SK-N-SH treated with all-trans-retinoic acid at 6 μM for 48 hours (cell line): ENCODE results near the gene SCN2B.

Experiments
- ATAC-seq: fragments of 200-7000 bp; cut with Tn5 transposase; 3 replicates; pipeline ENCODE4 v1.9.1; 2020; ENCODE audit warnings: mild to moderate bottlenecking, moderate library complexity
- ARNTL ChIP-seq: fragments of 450-650 bp; formaldehyde crosslinking; IDR thresholded peaks from 2 replicates; pipeline ENCODE4 v1.5.0; 2020; ENCODE audit warnings: low read depth, mild to moderate bottlenecking, moderate library complexity, borderline replicate concordance
- BACH2 ChIP-seq: fragments of 250-450 bp; sonication (Bioruptor Pico); IDR thresholded peaks from 2 replicates; pipeline ENCODE4 v1.9.0; 2021; ENCODE audit warnings: mild to moderate bottlenecking, borderline replicate concordance
- CREB5 ChIP-seq: fragments of 250-450 bp; sonication (Bioruptor Pico); IDR thresholded peaks from 2 replicates; pipeline ENCODE4 v1.5.1; 2020; ENCODE audit warnings: low read depth, mild to moderate bottlenecking, moderate library complexity
- CSDC2 ChIP-seq: fragments of 250-450 bp; sonication (Bioruptor Pico); IDR thresholded peaks from 2 replicates; pipeline ENCODE4 v1.5.0; 2020; ENCODE audit warnings: mild to moderate bottlenecking, moderate library complexity
- CSRNP3 ChIP-seq: fragments of 250-450 bp; sonication (Bioruptor Pico); IDR thresholded peaks from 2 replicates; pipeline ENCODE4 v1.5.1; 2021; ENCODE audit warnings: mild to moderate bottlenecking, moderate library complexity
- ESRRG ChIP-seq: fragments of 250-450 bp; sonication (Bioruptor Pico); IDR thresholded peaks from 2 replicates; pipeline ENCODE4 v1.6.1; 2021; ENCODE audit warnings: mild to moderate bottlenecking
- GLIS3 ChIP-seq: fragments of 250-450 bp; sonication (Bioruptor Pico); IDR thresholded peaks from 2 replicates; pipeline ENCODE4 v1.5.0; 2020; ENCODE audit warnings: mild to moderate bottlenecking, moderate library complexity
- OSR1 ChIP-seq: fragments of 250-450 bp; sonication (Bioruptor Pico); IDR thresholded peaks from 2 replicates; pipeline ENCODE4 v1.8.0; 2022; ENCODE audit warnings: moderate library complexity, mild to moderate bottlenecking, inconsistent platforms
- PPARA ChIP-seq: fragments of 250-450 bp; sonication (Bioruptor Pico); IDR thresholded peaks from 2 replicates; pipeline ENCODE4 v1.5.0; 2020; ENCODE audit warnings: mild to moderate bottlenecking, borderline replicate concordance
- RARB ChIP-seq: fragments of 250-450 bp; sonication (Bioruptor Pico); IDR thresholded peaks from 2 replicates; pipeline ENCODE4 v1.8.0; 2021; ENCODE audit warnings: mild to moderate bottlenecking, moderate library complexity
- TCF4 ChIP-seq: fragments of 250-450 bp; sonication (Bioruptor Pico); IDR thresholded peaks from 2 replicates; pipeline ENCODE4 v1.8.0; 2021; ENCODE audit warnings: mild to moderate bottlenecking, moderate library complexity, borderline replicate concordance
- TOX ChIP-seq: fragments of 250-450 bp; sonication (Bioruptor Pico); IDR thresholded peaks from 2 replicates; pipeline ENCODE4 v1.8.0; 2021; ENCODE audit warnings: mild to moderate bottlenecking, moderate library complexity, borderline replicate concordance
- TSHZ2 ChIP-seq: fragments of 250-450 bp; sonication (Bioruptor Pico); IDR thresholded peaks from 2 replicates; pipeline ENCODE4 v1.5.0; 2020; ENCODE audit warnings: mild to moderate bottlenecking, moderate library complexity
- ZC3H10 ChIP-seq: fragments of 250-450 bp; sonication (Bioruptor Pico); IDR thresholded peaks from 2 replicates; pipeline ENCODE4 v1.5.1; 2021; ENCODE audit warnings: mild to moderate bottlenecking, moderate library complexity
- ZFP3 ChIP-seq: fragments of 250-450 bp; sonication (Bioruptor Pico); IDR thresholded peaks from 2 replicates; pipeline ENCODE4 v1.5.0; 2020; ENCODE audit warnings: mild to moderate bottlenecking, moderate library complexity
- ZFP30 ChIP-seq: fragments of 450-650 bp; formaldehyde crosslinking; IDR thresholded peaks from 2 replicates; pipeline ENCODE4 v1.5.0; 2022; ENCODE audit warnings: mild to moderate bottlenecking, moderate library complexity
- ZNF565 ChIP-seq: fragments of 450-650 bp; formaldehyde crosslinking; conservative IDR thresholded peaks from 2 replicates; pipeline ENCODE4 v1.5.0; 2020; ENCODE audit warnings: low read depth, mild to moderate bottlenecking, moderate library complexity
- ZNF70 ChIP-seq: fragments of 450-650 bp; formaldehyde crosslinking; IDR thresholded peaks from 2 replicates; pipeline ENCODE4 v1.5.0; 2020; ENCODE audit warnings: mild to moderate bottlenecking, moderate library complexity
- ZNF8 ChIP-seq: fragments of 450-650 bp; formaldehyde crosslinking; IDR thresholded peaks from 2 replicates; pipeline ENCODE4 v1.5.0; 2020; ENCODE audit warnings: mild to moderate bottlenecking, moderate library complexity
- TF ChIP-seq, protein P1 (sequence below): fragments of 250-450 bp; sonication (Bioruptor Pico); IDR thresholded peaks from 2 replicates; pipeline ENCODE4 v1.8.0; 2021; ENCODE audit warnings: low read depth, mild to moderate bottlenecking, moderate library complexity, borderline replicate concordance

Gene SCN2B

DNA sequence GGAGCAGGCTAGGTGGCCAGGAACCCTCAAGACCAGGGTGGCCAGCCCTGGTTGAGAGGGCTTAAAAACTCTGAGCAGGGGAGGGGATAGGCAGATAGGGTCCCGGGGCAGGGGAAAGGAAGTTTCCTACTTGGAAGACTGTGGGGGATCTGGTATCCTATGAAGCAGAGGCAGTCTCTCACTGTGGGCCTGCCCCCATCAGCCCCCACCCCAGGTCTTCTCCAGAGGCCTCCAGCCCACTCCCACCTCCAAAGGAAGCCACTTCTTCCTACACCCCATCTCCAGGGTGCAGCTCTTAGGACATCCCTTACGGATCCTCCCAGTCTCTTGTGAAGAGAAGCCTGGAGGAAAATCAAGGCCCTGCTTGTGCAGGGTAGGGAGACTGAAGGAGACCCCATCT, 40.1 kb downstream of the SCN2B start:
- no peak for TF ChIP-seq ZFP3
- TF ChIP-seq, protein P1, sequence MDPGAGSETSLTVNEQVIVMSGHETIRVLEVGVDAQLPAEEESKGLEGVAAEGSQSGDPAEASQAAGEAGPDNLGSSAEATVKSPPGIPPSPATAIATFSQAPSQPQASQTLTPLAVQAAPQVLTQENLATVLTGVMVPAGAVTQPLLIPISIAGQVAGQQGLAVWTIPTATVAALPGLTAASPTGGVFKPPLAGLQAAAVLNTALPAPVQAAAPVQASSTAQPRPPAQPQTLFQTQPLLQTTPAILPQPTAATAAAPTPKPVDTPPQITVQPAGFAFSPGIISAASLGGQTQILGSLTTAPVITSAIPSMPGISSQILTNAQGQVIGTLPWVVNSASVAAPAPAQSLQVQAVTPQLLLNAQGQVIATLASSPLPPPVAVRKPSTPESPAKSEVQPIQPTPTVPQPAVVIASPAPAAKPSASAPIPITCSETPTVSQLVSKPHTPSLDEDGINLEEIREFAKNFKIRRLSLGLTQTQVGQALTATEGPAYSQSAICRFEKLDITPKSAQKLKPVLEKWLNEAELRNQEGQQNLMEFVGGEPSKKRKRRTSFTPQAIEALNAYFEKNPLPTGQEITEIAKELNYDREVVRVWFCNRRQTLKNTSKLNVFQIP (CRISPR knock-in tag): no peak
- TF ChIP-seq BACH2 (CRISPR knock-in tag): no peak
- no peak for TF ChIP-seq ZFP30 (CRISPR knock-in tag)
- TF ChIP-seq CREB5 (CRISPR knock-in tag): no peak
- TF ChIP-seq TOX (CRISPR knock-in tag): no peak
- TF ChIP-seq ESRRG (CRISPR knock-in tag): no peak
- no peak for TF ChIP-seq OSR1
- TF ChIP-seq CSRNP3 (CRISPR knock-in tag): no peak
- TF ChIP-seq TSHZ2 (CRISPR knock-in tag): no peak
- TF ChIP-seq ZNF8 (CRISPR knock-in tag): no peak
- no peak for TF ChIP-seq ZNF565 (CRISPR knock-in tag)
- TF ChIP-seq ZC3H10 (CRISPR knock-in tag): no peak
- ATAC-seq: no peak

DNA sequence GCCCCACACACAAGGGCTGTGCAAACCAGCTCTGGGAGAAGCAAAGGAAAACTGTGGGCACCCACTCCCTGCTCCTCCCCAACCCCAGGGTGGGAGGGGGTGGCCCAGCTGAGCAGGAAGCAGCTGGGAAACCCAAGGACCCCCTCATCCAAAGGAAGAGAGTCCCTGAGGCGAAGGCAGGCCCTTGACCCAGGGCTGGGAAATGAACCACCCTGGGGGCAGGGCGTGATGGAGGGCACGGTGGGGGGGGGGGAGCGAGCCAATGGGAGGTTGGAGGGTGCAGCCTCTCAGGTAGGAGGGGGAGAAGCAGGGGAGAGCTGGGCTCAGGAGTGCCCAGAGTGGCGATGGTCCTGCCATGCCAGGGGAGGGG, 40.7 kb downstream of the SCN2B start:
- no peak for ATAC-seq
- TF ChIP-seq GLIS3 (CRISPR knock-in tag): no peak
- TF ChIP-seq RARB (CRISPR knock-in tag): no peak
- no peak for TF ChIP-seq BACH2 (CRISPR knock-in tag)
- TF ChIP-seq CREB5 (CRISPR knock-in tag): no peak
- no peak for TF ChIP-seq ZC3H10 (CRISPR knock-in tag)
- no peak for TF ChIP-seq CSRNP3 (CRISPR knock-in tag)
- TF ChIP-seq CSDC2: no peak
- no peak for TF ChIP-seq ZNF565 (CRISPR knock-in tag)
- TF ChIP-seq ZFP3: no peak
- TF ChIP-seq, protein P1 (CRISPR knock-in tag): no peak
- no peak for TF ChIP-seq ARNTL (CRISPR knock-in tag)
- TF ChIP-seq PPARA: no peak
- TF ChIP-seq OSR1: no peak
- no peak for TF ChIP-seq TCF4 (CRISPR knock-in tag)
- TF ChIP-seq ZNF70 (CRISPR knock-in tag): no peak
- no peak for TF ChIP-seq ZFP30 (CRISPR knock-in tag)
